NCI-H1694 treated with DMSO at 0.1 percent for 48 hours (cell line): ENCODE data around the gene VPS37C.

Source experiments
- DNase-seq: peaks from one replicate; lab custom pipeline; 2025; lab: John Stamatoyannopoulos, UW

The VPS37C gene

GRCh38 chr11:61092908-61093763 lies 68.1 kb downstream of the VPS37C start:
- DNase-seq = no peak

- DNase-seq = no peak
These were observed 68.9 kb downstream of the VPS37C start for GRCh38 chr11:61092280-61092766.

- DNase-seq = no peak
These were observed 69.6 kb downstream of the VPS37C start for GRCh38 chr11:61091373-61092279.

DNA sequence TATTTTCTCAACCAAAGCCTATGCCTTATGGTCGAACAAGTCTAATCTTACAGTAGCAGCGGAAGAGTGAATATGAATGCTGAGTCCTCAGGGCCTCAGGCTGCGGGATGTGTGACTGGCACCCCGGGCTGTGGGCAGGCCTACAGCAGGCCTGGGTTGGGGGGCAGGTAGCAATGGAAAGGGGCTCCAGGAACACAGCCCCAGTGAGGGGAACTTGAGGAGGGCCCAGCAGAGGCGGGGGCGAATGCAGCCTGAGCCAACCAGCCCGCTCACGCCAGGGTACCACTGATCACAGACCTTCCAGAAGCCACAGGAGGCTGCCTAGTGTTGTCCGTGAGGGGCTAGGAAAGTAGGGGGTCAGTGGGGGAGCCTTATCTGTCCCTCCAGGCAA lies 70.2 kb downstream of the VPS37C start:
- DNase-seq = no peak

DNA sequence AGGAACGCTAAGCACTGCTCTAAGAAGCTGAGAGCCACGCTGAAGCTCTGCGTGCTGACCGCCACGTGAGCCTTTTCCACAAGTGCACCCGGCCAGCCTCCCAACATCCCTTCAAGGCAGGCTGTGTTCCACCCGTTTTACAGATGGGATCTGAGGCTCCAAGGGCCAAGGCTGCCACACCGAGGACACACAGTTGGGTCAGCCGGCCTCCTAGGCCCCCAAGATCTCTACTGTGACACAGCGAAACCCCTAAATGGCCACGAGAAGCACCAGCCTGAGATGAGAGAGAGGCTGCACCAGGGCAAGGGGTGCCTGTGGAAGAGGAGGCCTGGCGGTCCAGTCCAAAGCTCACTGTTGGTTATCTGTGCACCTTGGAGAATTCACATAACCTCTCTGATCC lies 70.7 kb downstream of the VPS37C start:
- no peak for DNase-seq

GRCh38 chr11:61089806-61090491 lies 71.3 kb downstream of the VPS37C start:
- DNase-seq = no peak

DNA sequence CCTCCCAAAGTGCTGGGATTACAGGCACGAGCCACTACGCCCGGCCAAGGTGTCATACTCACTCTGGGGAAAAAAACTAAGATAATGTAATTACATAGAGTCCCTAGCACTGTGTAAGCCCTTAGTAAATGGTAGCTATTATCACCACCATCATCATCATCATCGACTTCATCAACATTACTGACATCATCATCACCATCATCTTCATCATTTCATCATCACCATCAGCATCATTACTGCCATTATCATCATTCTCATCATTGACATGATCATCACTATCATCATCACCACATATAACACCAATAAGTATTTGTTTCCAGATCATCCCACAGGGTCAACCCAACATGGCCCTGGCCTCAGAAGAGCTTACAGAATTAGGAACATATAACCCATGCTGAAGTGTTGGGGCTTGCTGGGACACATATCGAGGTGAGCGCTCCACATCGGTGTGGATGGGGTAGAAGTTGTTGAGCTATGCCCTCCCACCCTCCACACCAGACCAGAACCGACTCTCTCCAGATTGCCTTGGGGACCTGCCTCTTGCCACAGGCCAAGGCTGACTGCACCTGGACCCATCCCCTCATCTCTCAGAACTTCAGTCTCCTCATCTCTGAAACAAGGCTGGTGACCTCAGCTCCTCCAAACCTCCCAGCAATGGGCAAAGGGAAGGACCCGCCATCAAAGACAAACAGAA lies 73.7 kb downstream of the VPS37C start:
- DNase-seq = no peak

GRCh38 chr11:61083601-61084147 lies 77.6 kb downstream of the VPS37C start:
- DNase-seq = no peak

- no peak for DNase-seq
These were observed 78.2 kb downstream of the VPS37C start for GRCh38 chr11:61082931-61083531.

DNA sequence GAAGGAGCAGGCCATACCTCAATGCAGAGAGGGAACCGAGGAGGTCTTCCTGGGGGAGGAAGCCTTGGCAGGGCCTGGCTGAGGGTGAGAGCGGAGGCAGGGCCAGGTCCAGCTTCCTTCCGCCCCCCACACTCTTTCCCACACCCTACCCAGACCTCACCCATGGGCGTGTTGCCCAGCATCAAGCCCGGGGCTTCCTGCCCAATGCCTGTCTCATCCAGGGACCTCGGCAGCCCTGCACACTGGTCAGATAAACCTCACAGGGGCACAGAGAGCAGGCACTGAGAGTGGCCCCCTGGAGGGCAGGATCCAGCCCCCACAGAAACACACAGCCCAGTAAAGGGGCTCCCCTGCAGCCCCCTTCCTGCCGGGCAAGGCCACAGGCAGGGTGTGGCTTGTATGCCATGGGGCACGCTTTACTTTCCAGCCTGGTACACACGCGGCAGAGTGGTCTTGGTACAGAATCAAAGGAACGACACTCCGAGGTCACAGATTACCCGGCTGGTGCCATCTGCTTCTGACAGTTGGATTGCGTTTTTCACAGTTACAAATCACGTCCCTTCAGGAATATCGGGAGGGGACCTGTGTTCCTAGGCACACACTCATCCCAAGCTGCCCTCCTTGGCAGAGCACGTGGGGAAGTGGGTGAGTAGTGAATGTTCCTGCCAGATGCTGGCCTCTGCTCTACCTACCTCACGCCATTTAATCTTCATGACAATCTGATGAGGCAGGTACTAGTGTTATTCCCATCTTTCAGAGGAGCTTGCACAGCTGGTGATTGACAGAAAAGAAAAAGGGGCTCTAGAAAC lies 79.0 kb downstream of the VPS37C start:
- DNase-seq = peak; percentile 71

DNA sequence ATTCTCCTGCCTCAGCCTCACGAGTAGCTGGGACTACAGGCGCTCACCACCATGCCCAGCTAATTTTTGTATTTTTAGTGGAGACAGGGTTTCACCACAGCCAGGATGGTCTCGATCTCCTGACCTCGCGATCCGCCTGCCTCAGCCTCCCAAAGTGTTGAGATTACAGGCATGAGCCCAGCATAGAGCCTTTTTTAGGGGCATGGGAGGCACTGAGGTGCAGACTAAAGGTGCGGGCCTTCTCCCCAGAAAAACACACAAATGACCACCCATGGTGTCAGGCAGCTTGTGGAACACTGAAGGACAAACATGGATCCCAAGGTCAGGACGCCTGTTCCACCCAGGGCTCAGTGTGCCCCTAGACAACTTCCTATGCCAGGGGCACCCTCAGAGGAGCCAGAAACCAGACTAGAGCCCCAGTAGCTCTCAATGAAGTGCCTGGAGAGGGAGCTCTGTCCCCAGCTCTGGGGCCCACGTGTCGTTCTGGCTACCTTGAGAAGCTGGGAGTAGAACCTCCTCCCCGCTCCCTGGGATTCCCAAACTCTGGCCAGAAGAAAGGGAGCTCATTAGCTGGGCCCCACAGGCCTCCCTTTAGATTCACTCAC lies 80.1 kb downstream of the VPS37C start:
- DNase-seq = no peak

- no peak for DNase-seq
These were observed 80.7 kb downstream of the VPS37C start for GRCh38 chr11:61080526-61080925.
